LNCAP (cell line): ENCODE measurements around the gene RPTN.

Source experiments
- TF ChIP-seq, protein P1 (sequence below): fragments of 450-650 bp; IDR thresholded peaks from 2 replicates; pipeline ENCODE4 v1.5.1; 2017; ENCODE audit warnings: mild to moderate bottlenecking

Gene RPTN

DNA sequence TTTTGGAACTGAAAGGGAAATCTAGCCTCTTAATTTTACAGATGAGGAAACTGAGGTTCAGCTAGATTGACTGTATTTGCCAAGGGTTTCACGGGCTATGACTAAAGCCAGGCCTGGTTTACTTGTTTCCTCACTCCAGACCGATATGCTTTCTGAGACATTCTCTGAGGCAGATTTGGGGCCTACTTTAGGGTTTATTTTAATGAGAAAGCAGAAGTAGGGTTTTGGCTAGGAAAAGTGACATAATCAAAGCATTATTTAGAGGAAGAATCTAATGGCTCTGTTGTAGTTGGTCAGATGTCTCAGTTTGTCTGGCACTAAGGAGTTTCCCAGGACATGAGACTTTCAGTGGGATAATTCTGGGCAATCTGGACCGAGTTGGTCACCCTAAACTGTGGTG is 1.5 kb upstream of the RPTN start:
- TF ChIP-seq, protein P1, sequence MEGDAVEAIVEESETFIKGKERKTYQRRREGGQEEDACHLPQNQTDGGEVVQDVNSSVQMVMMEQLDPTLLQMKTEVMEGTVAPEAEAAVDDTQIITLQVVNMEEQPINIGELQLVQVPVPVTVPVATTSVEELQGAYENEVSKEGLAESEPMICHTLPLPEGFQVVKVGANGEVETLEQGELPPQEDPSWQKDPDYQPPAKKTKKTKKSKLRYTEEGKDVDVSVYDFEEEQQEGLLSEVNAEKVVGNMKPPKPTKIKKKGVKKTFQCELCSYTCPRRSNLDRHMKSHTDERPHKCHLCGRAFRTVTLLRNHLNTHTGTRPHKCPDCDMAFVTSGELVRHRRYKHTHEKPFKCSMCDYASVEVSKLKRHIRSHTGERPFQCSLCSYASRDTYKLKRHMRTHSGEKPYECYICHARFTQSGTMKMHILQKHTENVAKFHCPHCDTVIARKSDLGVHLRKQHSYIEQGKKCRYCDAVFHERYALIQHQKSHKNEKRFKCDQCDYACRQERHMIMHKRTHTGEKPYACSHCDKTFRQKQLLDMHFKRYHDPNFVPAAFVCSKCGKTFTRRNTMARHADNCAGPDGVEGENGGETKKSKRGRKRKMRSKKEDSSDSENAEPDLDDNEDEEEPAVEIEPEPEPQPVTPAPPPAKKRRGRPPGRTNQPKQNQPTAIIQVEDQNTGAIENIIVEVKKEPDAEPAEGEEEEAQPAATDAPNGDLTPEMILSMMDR: no peak

DNA sequence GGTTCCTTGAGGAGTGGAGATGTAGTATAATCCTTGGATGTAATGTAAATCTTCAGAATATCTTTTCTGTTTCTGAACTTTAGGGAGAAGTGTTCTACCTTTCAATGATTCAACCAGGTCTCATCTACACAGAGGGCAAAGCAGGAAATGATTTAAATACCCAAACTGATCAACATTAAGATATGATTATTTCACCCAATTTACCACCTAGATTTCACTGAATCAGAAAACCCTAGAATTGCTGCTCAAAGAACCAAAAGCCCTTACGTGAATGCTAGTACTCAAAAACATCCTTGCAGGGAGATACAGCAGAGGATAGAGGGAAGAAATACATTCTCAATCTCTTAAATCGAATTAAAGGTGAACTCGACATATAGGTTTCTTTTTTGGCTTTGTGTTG is 5.0 kb downstream of the RPTN start:
- TF ChIP-seq, protein P1: no peak

DNA sequence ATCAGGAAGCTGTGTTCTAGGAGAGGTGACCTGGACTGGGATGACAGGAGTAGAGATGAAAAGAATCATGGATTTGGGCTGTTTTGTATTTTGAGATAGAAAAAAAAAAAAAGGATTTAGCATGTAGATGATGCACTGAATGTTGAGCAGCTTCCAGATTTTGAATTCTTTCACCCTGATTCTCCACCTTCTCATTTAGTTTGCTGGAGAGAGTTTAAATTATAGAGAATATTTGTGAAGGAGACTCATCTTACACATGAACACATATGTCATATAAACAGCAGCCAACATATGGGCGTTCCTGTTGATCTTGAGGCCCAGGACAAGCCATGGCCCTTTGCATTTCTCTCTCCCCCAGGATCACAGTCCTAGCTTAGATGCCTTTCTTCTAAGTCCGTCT is 7.4 kb downstream of the RPTN start:
- TF ChIP-seq, protein P1: no peak

DNA sequence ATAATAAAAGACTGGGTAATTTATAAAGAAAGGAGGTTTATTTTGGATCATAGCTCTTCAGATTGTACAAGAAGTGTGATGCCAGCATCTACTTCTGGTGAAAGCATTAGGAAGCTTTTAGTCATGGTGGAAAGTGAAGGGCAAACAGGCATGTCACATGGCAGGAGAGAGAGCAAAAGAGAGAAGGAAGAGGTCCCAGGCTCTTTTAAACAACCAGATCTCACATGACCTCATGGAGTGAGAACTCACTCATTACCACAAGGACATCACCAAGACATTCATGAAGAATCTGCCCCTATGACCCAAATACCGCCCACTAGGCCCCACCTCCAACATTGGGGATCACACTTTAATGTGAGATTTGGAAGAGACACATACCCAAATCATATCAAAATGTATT is 10.0 kb downstream of the RPTN start:
- TF ChIP-seq, protein P1: no peak

DNA sequence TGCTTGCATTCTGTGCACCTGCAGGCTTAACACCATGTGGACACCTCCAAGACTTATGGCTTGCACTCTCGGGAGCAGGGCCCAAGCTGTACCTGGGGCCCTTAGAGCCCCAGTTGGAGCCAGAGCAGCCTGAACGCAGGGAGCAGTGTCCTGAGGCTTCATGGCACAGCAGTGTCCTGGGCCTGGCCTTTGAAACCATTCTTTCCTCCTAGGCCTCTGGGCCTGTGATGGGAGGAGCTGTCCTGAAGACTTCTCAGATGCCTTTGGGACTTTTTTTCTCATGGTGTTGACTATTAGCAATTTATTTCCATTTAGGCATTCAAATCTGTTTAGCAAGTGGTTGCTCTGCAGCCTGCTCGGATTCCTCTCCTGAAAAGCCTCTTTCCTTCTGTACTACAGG is 11.0 kb downstream of the RPTN start:
- TF ChIP-seq, protein P1: no peak

DNA sequence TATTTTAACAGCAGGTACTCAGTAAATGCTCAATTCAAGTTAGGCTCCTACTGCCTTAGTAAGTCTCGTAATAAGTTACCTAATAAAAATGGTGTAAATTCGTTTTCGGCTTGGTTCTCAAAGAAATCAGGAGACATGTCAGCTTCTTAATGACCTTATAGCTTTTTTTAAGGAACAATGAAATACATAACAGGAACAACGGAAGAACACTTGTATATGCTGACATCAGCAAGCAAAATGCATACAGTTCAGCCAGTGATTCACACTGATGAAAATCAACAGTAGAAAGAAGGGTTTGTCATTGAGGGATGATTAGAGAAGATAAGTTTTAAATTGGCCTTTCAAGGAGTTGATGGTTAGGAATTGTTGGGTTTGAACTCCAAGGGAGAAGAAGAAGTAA is 13.3 kb downstream of the RPTN start:
- TF ChIP-seq, protein P1: no peak

DNA sequence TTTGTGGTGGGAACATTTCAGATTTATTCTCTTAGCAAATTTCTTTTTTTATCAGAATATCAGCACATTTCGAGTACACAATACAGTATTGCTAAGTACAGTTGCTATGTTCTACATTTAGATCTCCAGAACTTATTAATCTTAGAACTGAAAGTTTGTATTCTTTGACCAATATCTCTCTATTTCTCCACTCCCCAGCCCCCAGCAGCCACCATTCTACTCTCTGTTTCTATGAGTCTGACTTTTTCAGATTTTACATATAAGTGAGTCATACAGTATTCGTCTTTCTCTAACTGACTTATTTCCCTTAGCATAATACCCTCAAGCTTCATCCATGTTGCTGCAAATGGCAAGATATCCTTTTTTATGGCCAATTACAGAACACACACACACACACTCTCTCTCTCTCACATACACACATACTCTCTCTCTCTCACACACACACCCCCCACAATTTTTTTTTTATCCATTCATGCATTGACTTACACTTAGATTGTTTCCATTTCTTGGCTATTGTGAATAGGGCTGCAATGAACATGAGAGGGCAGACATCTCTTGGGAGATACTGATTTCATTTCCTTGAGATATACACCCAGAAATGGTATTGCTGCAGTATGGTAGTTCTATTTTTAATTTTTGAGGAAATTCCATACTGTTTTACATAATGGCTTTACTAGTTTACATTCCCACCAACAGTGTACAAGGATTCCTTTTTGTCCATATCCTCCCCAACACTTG is 15.7 kb downstream of the RPTN start:
- TF ChIP-seq, protein P1: no peak
